ENCODE data around the gene PNMA1. TPM values are rescaled to one million over a fixed set of nuclear protein-coding genes. Genes with fewer than 3 reads are reported as not detected.
A peak's percentile ranks its signal among the peaks of the same experiment; 100 is the strongest.

PNMA1 gene
- total and polyA plus RNA-seq, 2 of the 13 experiments (the other 11 are each of a cell fraction or from before 2014, with no cell fraction given), result 7.0 to 8.3 TPM

DNA sequence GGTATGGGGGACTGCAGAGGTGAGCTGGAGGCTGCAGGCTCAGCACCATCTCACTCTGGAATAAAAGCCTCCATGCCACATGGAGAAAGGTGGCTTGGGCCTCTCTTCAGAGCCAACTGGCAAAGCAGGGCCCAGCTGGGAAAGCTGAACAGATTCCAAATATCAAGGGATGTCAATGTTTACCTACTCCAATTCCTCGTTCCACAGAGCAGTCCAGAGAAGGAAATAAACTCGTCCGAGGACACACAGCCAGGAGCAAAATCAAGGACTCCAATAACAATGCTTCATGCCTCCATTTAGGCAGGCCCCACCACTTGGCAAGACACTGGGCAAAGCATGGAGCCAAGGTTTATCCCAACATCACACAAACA lies 36.3 kb upstream of the PNMA1 start:
- POLR2A ChIA-PET, result interaction anchor here (1.3 to 1.5 kb wide), 2 partner anchors 8 to 10 kb away, joined by 5 read pairs; a partner anchor contains a TSS

GRCh38 chr14:73749706-73750530 lies 35.7 kb upstream of the PNMA1 start:
- Histone ChIP-seq H3K27ac (ENCODE audit: extremely low read length, insufficient read depth, low read length) (no peak overlapping the region), H3K36me3 (replicated peaks in 1 of 2; ENCODE audit: control insufficient read depth in 1 of 2, insufficient read depth in 2 of 2, low read length in 2 of 2) (peaks cover 0 to 9% of the 10 kb centered on the region in 2 experiments; a peak in 3 of 5 replicates), H3K4me2 (ENCODE audit: low read depth, low read length) (no peak overlapping the region), H3K79me2 (ENCODE audit: insufficient read depth, low read length) (peaks cover 98% of the 10 kb centered on the region), H3K27me3 (ENCODE audit: control insufficient read depth in 1 of 2, insufficient read depth in 2 of 2, low read length in 2 of 2) (no peaks in the 10 kb centered on the region), H2AFZ (ENCODE audit: low read length) (no peak overlapping the region), H3K9ac (ENCODE audit: insufficient read depth, low read depth, low read length) (no peak overlapping the region), H4K20me1 (ENCODE audit: insufficient read depth, low read length) (peaks cover 78% of the 10 kb centered on the region), H3K4me1 (ENCODE audit: insufficient read depth, low read length) (peaks cover 99% of the 10 kb centered on the region), H3K4me3 (replicated peaks in 1 of 3; ENCODE audit: insufficient read depth in 1 of 3, low read depth in 2 of 3, low read length in 3 of 3) (no peak overlapping the region), H3K9me3 (ENCODE audit: low read length) (no peaks in the 10 kb centered on the region)
- 86% methylated on average over 10 of the region's 11 CpGs for WGBS (ENCODE audit: low lambda C conversion rate)
- ATAC-seq (no peak), FAIRE-seq (no peak), DNase-seq (ENCODE audit: low spot score) (no peak)
- CTCF ChIA-PET (ENCODE audit: low intra/inter-chr PET ratio, low total read pairs), result no interaction called here
- in situ Hi-C loops (cut with HindIII; ENCODE audit: extremely low pct_ligation_motif_present, low pct_unique_long_range_greater_than_20kb), result loop anchor here (10.0 to 25.0 kb wide), 2 partner anchors 75 to 287 kb away; no protein-coding TSS in a partner anchor
- no TSS peak for BruUV-seq (replicated peaks)
- intact Hi-C loops (cut with micrococcal nuclease; ENCODE audit: unreplicated experiment), result no loop called here
- TF ChIP-seq IKZF4 (CRISPR knock-in tag; IDR thresholded peaks at IDR 0.05; ENCODE audit: borderline replicate concordance, low read depth, not compliant biosample characterization), result no peak
- 0 out of 2 replicates have a peak, but pooled peaks have one; percentile 35 for TF ChIP-seq RARA (CRISPR knock-in tag; IDR thresholded peaks at IDR 0.05)
- no peak for TF ChIP-seq ZNF354B (CRISPR knock-in tag; IDR thresholded peaks at IDR 0.05)
- POLR2A ChIA-PET, result interaction anchor here (1.3 to 1.5 kb wide), 3 partner anchors 9 to 36 kb away, joined by 4 to 5 read pairs (median 5); a partner anchor contains a TSS

More for the DNA sequence above, 36.3 kb upstream of the PNMA1 start:
- FAIRE-seq, result no peak
- no peak for DNase-seq (ENCODE audit: low spot score)
- H3K4me1 ChIP-seq (ENCODE audit: insufficient read depth, low read length), result peaks cover 99% of the 10 kb centered on the region
- H3K27ac ChIP-seq (ENCODE audit: extremely low read length, insufficient read depth, low read length), result no peak overlapping the region
- H3K27me3 ChIP-seq (ENCODE audit: control insufficient read depth in 1 of 2, insufficient read depth in 2 of 2, low read length in 2 of 2), result no peaks in the 10 kb centered on the region
- 71% methylated on average over 3 of the region's 3 CpGs for WGBS (ENCODE audit: low lambda C conversion rate)
- TF ChIP-seq ZNF768 (CRISPR knock-in tag; IDR thresholded peaks at IDR 0.05) (peak; percentile 86), TCF7 (IDR thresholded peaks at IDR 0.05; ENCODE audit: low read depth) (no peak), JUN (CRISPR knock-in tag; IDR thresholded peaks at IDR 0.05) (no peak)
- no peak overlapping the region for H3K4me2 ChIP-seq (ENCODE audit: low read depth, low read length)
- H3K36me3 ChIP-seq (replicated peaks in 1 of 2; ENCODE audit: control insufficient read depth in 1 of 2, insufficient read depth in 2 of 2, low read length in 2 of 2), result peaks cover 0 to 9% of the 10 kb centered on the region in 2 experiments; a peak in 3 of 5 replicates
- no peak overlapping the region for H3K4me3 ChIP-seq (replicated peaks in 1 of 3; ENCODE audit: insufficient read depth in 1 of 3, low read depth in 2 of 3, low read length in 3 of 3)
- H3K9me3 ChIP-seq (ENCODE audit: low read length), result no peaks in the 10 kb centered on the region
- H4K20me1 ChIP-seq (ENCODE audit: insufficient read depth, low read length), result peaks cover 77% of the 10 kb centered on the region
- no peak for ATAC-seq
- BruUV-seq (replicated peaks), result no TSS peak
- H3K9ac ChIP-seq (ENCODE audit: insufficient read depth, low read depth, low read length), result no peak overlapping the region
- no peak overlapping the region for H2AFZ ChIP-seq (ENCODE audit: low read length)
- in situ Hi-C loops (cut with HindIII; ENCODE audit: extremely low pct_ligation_motif_present, low pct_unique_long_range_greater_than_20kb) (loop anchor here (10.0 kb wide), 1 partner anchor 74 kb away; no protein-coding TSS in a partner anchor), intact Hi-C loops (cut with micrococcal nuclease; ENCODE audit: unreplicated experiment) (no loop called here)
- peaks cover 98% of the 10 kb centered on the region for H3K79me2 ChIP-seq (ENCODE audit: insufficient read depth, low read length)
- CTCF ChIA-PET (ENCODE audit: low intra/inter-chr PET ratio, low total read pairs), result no interaction called here

All from HepG2 (cell line).